ACHN (cell line): ENCODE data around the gene RFPL2.
A peak's percentile ranks its signal among the peaks of the same experiment; 100 is the strongest.

Source experiments
- DNase-seq: peaks from one replicate; pipeline ENCODE4 v3.0.0-alpha.2; 2015
- in situ Hi-C: cut with HindIII; loops from 2 replicates; pipeline ENCODE4 v1.10.0; 2017; ENCODE audit warnings: low sequenced_read_pairs, low pct_ligation_motif_present, low pct_unique_long_range_greater_than_20kb

The RFPL2 gene

DNA sequence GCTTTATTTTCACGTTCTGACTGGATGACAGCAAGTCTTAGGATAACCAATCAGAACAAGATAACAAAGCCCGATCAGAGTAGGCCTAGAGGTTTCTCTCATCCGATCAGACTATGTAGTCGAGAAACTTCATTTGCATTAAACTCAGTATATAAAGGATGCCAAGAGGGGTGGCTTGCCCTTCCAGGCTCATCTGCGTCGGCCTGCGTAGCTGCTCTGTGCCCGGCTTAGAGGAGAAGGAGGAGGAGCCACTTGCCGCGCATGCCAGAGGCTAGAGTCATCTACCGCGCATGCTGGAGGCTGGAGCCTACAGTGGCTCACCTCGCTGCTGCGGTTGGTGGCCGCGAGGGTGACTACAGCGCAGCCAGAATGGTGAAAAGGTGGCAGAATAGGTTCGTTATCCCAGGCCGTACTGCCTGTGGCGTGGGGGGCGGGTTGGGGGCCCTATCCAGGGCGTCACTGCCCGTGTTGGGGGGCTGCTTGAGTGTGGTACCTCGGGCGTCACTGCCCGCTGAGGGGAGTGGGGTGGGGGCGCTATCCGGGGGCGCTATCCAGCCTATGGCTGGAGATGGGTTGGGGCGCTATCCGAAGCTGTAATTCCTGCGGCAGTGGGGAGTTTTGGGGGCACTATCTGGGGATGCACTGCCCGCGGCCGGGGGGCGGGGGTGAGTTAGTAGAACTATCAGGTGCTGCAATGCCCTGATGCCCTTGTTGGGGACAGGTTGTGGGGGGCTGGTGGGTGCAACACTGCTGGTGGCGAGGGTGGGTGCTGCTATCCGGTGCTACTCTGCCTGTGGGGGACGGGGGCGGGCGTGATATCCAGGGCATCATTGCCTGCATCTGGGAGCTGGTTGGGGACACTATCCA, at the start of gene RFPL2:
TSS of gene RFPL2 (minus strand) at position 218 of the 867 bp plus-strand sequence. CDS start 2,622 bp downstream, outside the sequence.
- no peak for DNase-seq
- in situ Hi-C loops: no loop called here

DNA sequence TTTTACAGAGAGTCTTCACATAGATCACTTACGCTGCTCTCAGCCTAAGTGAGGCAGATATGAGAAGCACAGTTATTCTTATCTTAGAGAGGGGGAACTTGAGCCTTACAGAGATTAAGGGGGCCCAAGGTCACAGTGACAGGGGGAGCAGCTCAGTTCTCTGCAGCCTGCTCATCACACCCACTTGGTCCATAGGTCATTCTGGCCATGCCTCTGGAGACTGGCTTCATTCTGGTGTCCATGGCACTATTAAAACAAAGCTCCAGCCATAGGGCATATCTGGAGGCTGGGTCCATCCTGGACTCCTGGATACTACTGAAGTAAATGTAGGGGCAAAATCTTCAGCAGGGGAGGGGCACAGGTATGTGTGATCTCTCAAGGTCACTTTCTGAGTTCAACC, 44.4 kb upstream of the RFPL2 start:
- in situ Hi-C loops: no loop called here
- DNase-seq: no peak

DNA sequence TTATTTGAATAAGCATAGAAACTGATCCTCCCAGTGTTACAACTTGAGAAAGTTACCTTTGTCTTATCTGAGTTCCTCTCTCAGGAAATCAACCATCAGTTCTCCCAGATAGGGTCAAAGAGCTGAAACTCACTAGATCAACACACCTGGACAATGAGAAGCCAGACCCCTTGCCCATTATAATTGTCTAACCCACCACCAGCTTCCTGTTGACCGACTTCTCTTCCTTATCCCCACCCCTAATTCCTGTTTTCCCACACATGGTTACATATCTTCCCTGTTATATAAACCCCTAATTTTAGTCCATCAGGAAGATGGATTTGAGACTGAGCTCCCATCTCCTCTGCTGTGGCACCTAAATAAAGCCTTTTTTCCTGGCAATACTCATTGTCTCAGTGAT, 43.4 kb upstream of the RFPL2 start:
- no peak for DNase-seq
- in situ Hi-C loops: no loop called here

DNA sequence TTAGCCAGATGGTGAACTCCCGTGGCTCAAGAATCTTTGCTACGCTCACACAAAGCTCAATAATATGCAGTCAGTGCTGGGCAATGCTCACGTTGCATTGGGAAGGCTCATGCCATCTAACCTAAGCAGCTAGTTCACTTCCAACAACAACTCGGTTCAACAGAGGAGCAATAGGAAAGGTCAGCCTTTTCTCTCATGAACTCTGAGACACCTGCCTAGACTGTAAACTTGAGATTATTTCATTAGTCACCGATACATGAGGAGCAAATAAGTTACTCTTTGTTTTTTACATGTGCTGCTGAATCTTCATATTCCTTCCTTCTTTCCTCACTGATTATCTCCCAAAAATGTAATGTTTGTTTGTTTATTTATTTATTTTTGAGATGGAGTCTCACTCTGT, 41.3 kb upstream of the RFPL2 start:
- no peak for DNase-seq
- in situ Hi-C loops: no loop called here

DNA sequence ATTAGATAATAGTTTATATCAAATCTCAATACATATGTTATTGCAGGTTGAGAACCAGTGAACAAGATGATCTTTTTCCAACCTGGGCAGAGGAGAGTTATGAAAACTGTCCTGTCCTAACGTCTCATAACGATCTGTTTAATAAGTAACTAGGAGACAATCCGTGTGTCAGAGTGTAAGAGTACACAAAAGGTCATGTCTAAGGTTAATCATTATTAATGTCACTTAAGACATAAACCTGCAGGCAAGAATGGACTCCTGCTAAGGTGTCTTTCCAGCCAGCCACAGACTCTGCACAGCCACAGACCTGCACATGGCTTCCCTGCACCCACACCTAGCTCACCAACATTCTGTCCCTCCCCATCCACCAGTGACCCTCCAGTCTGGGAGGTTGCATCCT, 40.2 kb upstream of the RFPL2 start:
- DNase-seq: peak; percentile 1
- in situ Hi-C loops: no loop called here

DNA sequence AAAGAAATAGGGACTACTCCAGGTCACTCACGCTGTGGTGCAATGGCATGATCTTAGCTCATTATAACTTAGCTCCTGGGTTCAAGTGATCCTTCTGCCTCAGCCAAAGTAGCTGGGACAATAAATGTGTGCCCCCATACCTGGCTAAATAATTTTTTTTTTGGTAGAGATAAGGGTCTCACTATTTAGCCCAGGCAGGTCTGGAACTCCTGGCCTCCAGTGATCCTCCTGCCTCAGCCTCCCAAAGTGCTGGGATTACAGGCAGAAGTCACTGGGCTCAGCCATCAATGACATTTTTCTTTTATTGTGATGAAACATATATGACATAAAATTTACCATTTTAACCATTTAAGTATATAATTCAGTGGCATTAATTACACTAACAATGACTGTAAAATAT, 39.7 kb upstream of the RFPL2 start:
- in situ Hi-C loops: no loop called here
- DNase-seq: no peak

DNA sequence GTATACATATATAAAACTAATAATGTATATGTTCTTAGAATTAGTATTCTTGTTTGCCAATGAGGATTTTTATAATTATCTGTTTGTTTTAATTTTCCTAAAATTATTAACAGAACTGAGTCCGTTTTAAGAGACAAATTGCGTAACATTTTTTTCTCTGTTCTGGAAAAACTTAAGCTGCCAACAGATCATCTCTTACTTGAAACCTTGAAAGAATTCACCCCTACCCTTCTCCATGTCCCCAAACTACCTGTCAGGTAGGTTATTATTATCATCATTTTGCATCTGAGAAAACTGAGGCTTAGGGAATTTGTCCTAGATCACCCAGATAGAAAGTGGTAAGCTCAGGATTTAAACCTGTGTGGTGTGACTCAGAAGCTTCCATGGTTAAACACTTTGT, 35.6 kb upstream of the RFPL2 start:
- DNase-seq: no peak
- in situ Hi-C loops: no loop called here

DNA sequence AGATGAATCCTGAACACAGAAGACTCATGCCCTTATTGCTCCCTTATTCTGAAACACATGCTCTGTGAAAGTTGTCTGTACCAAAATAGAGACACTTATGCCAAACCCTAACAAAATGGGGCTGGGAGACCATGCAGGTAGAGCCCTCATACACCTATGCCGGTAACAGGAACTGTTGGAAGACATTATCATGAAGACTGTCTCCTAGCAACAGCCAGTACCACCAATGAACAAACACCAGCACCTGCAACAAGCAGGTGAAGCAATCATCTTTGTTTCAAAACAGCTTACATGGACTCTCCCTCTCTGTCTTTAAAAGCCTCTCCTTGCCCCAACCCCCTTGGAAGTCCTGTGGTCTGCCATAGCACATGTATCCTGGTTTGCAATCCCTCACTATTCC, 33.0 kb upstream of the RFPL2 start:
- in situ Hi-C loops: no loop called here
- no peak for DNase-seq

DNA sequence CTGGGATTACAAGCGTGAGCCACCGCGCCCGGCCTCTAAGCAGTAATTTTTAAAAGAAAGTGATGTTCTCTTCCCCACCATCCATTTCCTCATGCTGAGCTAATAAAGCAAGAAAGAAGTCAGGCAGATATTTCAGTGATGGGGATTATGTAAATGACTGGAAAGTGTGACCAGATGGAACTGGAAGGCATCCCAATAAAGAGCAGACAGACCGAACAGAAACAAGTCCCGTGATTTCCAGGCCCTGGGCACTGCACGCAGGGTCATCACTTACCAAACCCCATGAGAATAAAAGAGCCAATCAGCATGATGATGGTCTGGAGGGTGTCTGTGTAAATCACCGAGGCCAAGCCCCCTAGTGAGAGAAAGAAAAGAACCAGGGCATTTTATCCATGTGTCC, 32.1 kb upstream of the RFPL2 start:
- no peak for DNase-seq
- in situ Hi-C loops: no loop called here

DNA sequence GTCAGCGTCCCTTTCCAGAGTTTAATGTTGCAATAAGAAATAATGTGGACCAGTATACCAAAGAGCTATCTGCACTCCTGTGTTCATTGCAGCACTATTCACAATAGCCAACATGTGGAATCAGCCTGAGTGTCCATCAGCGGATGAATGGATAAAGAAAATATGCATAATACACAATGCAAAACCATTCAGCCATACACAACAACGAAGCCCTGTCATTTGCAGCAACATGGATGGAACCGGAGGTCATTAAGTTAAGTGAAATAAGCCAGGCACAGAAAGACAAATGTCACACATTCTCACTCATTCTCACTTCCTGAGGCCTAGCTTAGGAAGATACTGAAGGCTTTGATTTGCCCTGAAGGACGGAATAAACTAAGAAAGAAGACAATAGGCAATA, 28.2 kb upstream of the RFPL2 start:
- DNase-seq: no peak
- in situ Hi-C loops: no loop called here

DNA sequence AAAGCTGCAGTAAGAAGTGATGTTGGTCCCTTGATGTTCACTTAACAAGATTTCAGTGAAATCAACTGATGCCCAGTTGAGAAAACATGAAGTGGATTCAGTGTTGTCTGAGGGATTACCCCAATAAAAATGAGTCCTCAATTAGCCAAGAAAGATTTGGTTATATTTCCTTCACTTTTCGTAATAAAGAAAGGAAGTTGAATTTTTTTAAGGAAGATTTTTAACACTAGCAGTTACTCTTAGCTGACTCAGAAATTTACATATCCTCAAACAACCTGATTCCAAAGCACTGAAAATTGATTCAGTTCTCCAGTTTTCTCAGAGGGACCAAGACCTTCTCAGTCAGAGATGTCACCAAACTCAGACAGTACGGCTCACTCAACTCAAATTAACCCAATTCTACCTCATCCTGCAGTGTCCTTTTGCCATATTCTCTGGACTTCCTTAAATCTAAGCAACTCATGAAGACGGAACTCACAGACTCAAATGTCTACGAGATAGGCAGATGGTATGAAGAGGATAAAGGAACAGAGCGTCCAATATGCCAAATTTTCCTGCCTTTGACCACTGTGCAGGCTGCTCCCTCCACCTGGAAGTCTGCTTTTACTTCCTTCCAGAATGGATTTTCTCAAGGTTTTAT, 27.4 kb upstream of the RFPL2 start:
- DNase-seq: no peak
- in situ Hi-C loops: no loop called here

DNA sequence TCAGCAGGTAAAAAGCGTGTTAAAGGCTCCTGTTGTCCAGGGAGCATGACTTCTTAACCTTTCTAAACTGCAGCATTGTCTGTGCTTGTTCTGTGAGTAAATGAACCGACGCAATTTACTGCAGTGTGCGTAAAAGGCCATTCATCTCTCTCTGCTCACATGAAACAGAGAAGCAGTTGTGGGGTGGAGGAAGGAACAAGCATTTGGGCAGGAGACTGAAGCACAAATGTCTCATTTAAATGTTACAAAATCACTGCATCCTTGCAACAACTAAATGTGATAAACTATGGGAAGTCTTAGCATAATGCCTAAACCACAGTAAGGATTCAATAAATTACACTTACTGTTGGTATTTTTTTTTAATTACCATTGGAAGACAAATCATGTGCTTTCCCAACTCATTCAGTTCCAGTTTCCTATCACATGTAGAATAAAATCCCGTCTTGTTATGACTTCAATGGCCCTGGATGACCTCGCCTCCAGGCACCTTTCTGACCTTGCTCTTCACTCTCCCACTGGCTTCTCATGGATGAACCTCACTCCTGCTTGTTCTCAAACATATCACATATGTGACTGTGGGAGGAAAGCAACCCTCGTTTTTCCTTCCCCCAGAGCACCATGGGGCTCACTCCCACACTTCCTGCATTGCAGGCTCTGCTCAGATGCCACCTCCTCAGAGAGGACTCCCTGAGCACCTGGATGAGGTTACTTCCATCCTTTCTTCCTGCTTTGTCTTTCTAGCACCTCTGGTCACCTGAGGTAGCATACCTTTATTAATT, 21.6 kb upstream of the RFPL2 start:
- in situ Hi-C loops: no loop called here
- DNase-seq: no peak

DNA sequence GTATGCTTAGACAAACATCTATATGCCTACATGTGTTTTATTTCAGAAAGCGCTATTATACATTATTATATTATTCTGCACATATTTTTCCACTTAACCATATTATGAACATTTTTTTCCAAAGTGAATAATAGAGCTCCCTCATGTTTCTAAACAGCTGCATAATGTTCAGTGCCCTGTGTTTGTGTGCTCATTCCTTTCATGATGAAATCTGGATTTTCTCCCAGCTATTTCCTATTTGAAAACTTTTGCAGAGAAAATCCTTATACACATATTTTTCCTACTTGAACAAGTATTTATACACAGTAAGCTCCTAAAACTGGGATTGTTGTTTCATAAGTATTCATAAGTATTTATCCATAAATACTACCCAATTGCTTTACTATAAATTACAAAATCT, 18.1 kb upstream of the RFPL2 start:
- DNase-seq: no peak
- in situ Hi-C loops: no loop called here

DNA sequence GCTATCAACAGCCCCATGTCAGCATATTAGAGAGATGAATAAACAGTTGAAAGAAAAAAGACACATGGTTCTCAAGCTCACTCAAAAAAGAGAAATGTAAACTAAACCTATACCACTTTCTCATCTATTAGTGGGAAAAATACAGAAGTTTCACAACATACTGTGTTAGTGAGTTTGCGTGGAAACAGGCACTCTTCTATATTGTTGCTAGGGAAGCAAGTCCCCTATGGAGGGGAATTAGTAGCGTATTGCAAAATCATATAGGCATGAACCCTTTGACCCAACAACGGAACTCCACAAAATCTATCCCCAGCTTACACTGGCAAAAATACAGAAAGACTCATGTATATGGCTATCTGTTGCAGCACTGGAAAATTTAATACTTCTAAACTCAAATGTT, 14.2 kb upstream of the RFPL2 start:
- DNase-seq: no peak
- in situ Hi-C loops: no loop called here

DNA sequence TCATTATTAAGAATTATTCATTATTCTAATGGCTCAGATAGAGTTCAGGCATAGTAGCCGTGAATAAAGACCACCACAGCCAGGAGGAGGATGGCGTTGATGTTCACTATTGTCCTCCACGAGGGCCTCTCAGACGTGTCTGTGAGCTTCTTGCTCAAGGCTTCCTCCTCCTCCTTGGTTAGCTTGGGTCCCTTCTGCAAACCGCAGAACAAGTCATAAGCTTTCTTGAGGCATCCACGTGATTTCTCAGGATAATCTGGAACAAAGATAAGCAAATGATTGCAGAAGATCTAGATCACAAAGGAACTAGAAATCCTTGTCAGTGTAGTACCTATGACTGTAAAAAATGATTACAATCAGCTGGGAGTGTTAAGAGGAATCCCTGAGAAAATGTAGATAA, 13.6 kb upstream of the RFPL2 start:
- in situ Hi-C loops: no loop called here
- no peak for DNase-seq

DNA sequence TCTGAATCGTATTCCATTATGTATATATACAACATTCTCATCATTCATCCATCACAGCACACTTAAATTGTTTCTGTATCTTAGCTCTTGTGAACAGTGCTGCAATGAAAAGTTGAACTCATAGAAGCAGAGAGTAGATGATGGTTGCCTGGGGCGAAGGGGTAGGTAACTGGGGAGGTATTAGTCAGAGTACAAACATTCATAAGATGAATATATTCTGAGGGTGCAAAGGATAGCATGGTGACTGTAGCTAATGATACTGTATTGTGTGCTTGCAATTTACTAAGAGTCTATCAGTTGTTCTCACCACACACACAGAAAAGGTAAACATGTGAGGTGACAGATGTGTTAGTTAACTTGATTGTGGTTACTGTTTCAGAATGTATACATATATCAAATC, 12.6 kb upstream of the RFPL2 start:
- in situ Hi-C loops: no loop called here
- DNase-seq: no peak

DNA sequence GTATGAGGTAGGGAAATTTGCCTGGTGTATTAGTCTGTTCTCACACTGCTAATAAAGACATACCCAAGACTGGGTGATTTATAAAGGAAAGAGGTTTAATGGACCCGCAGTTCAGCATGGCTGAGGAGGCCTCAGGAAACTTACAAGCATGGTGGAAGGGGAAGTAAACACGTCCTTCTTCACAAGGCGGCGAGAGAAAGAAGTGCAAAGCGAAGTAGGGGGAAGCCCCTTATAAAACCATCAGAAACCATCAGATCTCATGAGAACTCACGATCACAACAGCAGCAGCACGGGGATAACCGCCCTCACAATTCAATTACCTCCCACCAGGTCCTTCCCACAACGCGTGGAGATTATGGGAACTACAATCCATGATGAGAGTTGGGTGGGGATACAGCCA, 12.0 kb upstream of the RFPL2 start:
- in situ Hi-C loops: no loop called here
- no peak for DNase-seq

DNA sequence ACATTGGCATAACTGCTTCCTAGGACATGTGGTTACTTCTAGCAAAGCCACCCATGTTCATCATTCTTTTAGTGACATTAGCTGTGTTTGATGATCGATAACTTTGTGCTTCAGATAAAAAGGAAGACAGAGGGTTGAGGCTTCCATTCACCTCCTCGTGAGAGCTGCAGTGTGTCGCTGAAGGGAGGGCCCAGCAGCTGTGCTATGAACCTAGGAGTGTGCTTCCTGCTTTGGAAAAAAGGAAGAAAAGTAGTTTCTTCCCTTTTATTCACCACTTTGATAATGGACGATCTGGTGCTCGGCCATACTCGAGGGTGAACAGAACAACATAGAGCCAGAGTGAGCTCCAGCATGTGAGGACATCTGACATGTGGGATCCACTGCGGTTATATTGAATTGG, 6.1 kb upstream of the RFPL2 start:
- in situ Hi-C loops: no loop called here
- no peak for DNase-seq

DNA sequence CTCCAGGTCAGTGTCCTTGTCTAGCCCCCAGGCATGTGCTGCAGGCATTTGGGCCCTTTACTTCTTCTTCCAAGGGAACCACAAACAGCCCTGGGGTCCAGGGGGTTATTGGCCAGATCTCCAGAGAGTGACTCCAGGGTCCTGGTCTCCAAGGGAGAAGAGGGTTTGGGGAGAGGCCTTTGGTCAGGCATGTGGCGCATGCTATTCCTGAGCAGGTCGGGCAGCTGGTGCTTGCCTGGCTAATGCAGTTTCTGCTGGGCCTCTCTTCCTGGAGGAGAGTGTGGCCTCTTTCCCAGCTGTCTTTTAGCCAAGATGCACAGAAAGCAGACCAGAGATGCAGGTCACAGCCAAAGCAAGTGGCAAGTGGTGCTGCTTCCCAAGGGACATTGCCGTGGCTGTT, 3.8 kb upstream of the RFPL2 start:
- in situ Hi-C loops: no loop called here

More for the DNA sequence above, 3.8 kb upstream of the RFPL2 start:
- DNase-seq: no peak
